ENCODE results near the gene ACTR1B.
"Not testable (repeated sequence)": the region's sequence is repeated elsewhere in the genome, so short reads cannot be mapped to it uniquely, and the experiment has no call there.

- TF ChIP-seq CTCF, EZH2 (IDR thresholded peaks at IDR 0.05): not testable (repeated sequence)
Measured at GRCh38 chr2:97625354-97626048, 38.3 kb downstream of the ACTR1B start.

Measured in neural progenitor cell (in vitro differentiated cells).